ENCODE results near the gene RNF40.

RNF40 gene

GRCh38 chr16:30731411-30731810 lies 30.7 kb upstream of the RNF40 start:
- H3K9ac ChIP-seq (ENCODE audit: low read depth, low read length), result no peak overlapping the region
- peaks cover 28% of the 10 kb centered on the region for H3K36me3 ChIP-seq (ENCODE audit: insufficient read depth, low read length)
- H3K4me1 ChIP-seq (ENCODE audit: insufficient read depth, low read length), result peaks cover 6% of the 10 kb centered on the region; the same call in 1 of the 2 replicates
- H3K9me3 ChIP-seq (ENCODE audit: control insufficient read depth, insufficient read depth, low read length), result no peaks in the 10 kb centered on the region

- H3K9ac ChIP-seq (ENCODE audit: low read depth, low read length), result no peak overlapping the region
- H3K36me3 ChIP-seq (ENCODE audit: insufficient read depth, low read length), result peaks cover 27% of the 10 kb centered on the region
- H3K4me1 ChIP-seq (ENCODE audit: insufficient read depth, low read length), result peaks cover 24% of the 10 kb centered on the region
- H3K9me3 ChIP-seq (ENCODE audit: control insufficient read depth, insufficient read depth, low read length), result no peaks in the 10 kb centered on the region
These were observed 24.9 kb upstream of the RNF40 start for GRCh38 chr16:30736995-30737793.

DNA sequence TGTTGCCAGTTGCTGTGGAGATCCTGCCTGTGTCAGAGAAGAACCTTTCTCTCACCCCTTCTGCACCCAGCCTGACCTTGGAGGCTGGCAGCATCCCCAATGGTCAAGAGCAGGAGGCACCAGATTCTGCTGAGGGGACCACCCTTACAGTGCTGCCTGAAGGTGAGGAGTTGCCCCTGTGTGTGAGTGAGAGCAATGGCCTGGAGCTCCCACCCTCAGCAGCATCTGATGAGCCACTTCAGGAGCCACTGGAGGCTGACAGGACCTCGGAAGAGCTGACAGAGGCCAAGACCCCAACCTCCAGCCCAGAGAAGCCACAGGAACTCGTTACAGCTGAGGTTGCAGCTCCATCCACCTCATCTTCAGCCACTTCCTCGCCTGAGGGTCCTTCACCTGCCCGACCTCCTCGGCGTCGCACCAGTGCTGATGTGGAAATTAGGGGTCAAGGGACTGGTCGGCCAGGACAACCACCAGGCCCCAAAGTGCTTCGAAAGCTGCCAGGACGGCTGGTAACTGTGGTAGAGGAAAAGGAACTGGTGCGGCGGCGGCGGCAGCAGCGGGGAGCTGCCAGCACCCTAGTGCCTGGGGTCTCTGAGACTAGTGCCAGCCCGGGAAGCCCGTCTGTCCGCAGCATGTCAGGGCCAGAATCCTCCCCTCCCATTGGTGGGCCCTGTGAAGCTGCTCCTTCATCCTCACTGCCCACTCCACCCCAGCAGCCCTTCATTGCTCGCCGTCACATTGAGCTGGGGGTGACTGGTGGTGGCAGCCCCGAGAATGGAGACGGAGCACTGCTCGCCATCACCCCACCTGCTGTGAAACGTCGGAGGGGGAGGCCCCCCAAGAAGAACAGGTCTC lies 24.1 kb upstream of the RNF40 start:
- Histone ChIP-seq H3K36me3 (ENCODE audit: insufficient read depth, low read length) (peaks cover 28% of the 10 kb centered on the region), H3K9me3 (ENCODE audit: control insufficient read depth, insufficient read depth, low read length) (no peaks in the 10 kb centered on the region)

DNA sequence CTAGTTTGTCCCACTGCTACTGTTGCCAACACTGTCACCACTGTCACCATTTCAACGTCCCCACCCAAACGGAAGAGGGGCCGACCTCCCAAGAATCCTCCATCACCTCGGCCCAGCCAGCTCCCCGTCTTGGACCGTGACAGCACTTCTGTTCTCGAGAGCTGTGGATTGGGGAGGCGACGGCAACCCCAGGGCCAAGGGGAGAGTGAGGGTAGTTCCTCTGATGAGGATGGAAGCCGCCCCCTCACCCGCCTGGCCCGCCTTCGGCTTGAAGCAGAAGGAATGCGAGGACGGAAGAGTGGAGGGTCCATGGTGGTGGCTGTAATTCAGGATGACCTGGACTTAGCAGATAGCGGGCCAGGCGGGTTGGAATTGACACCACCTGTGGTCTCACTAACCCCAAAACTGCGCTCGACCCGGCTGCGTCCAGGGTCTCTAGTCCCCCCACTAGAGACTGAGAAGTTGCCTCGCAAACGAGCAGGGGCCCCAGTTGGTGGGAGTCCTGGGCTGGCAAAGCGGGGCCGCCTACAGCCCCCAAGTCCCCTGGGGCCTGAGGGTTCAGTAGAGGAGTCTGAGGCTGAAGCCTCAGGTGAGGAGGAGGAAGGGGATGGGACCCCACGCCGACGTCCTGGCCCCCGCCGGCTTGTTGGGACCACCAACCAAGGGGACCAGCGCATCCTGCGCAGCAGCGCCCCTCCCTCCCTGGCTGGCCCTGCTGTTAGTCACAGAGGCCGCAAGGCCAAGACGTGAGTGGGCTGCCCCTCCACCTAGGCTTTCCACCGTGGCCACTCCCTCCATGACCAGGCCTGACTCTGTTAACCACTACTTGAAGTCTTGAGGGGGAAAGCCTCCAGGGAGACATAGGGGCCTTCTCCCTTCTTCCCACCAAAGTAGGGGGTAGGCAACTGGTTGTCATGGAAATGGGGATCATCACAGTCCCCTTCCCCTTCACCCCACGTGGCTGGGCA lies 22.9 kb upstream of the RNF40 start:
- Histone ChIP-seq H3K36me3 (ENCODE audit: insufficient read depth, low read length) (peaks cover 24% of the 10 kb centered on the region), H3K4me1 (ENCODE audit: insufficient read depth, low read length) (peaks cover 24% of the 10 kb centered on the region), H3K9me3 (ENCODE audit: control insufficient read depth, insufficient read depth, low read length) (no peaks in the 10 kb centered on the region), H3K9ac (ENCODE audit: low read depth, low read length) (no peak overlapping the region)

More for the DNA sequence above, 24.1 kb upstream of the RNF40 start:
- Histone ChIP-seq H3K4me1 (ENCODE audit: insufficient read depth, low read length) (peaks cover 24% of the 10 kb centered on the region), H3K9ac (ENCODE audit: low read depth, low read length) (no peak overlapping the region)

DNA sequence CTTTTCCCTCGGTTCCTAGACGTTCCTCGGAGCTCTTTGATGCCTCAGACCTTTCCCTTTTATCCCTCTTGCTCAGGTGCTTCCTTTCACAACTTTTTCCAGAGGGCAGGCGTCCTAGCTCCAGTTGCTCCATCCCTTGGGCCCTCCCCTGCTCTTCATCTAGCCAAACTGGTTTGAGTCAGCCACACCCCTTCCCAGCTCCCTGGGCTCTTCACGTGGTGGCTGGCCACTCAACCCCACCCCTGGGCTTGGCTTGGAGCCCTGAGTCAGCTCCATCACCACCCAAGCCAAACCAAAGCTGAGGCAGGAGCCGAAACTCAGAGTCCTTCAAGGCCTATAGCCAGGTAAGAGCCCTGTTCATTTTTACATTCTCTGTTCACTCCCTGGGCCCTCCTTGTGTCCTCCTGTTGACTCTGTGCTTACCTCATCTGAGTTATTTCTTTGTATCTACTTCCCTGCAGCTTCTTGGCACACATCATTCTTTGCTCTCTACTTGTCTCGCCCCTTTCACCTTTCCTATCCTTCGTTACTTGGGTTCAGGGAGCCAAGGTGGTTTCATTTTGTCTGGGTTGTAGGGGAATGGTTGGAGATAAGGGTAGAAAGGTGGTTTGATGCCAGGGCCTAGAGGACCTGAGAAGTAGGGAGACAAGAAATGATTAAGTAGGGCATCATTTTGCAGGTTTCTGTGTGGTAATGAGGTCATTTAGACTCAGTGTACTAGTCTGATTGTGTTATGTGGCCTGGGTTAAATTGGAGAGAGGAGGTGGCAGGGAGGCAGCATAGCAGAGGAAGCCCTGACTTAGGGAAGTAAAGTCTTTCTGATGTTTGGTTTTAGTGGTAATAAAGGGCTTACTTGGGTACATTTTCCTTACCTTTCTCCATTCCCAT lies 21.5 kb upstream of the RNF40 start:
- H3K9me3 ChIP-seq (ENCODE audit: control insufficient read depth, insufficient read depth, low read length), result no peaks in the 10 kb centered on the region
- peaks cover 24% of the 10 kb centered on the region for H3K4me1 ChIP-seq (ENCODE audit: insufficient read depth, low read length)
- peak overlapping the region; percentile 32; the same call in 1 of the 2 replicates for H3K9ac ChIP-seq (ENCODE audit: low read depth, low read length)
- peaks cover 20% of the 10 kb centered on the region for H3K36me3 ChIP-seq (ENCODE audit: insufficient read depth, low read length)

GRCh38 chr16:30741461-30741914 lies 20.6 kb upstream of the RNF40 start:
- Histone ChIP-seq H3K9me3 (ENCODE audit: control insufficient read depth, insufficient read depth, low read length) (no peaks in the 10 kb centered on the region), H3K4me1 (ENCODE audit: insufficient read depth, low read length) (peaks cover 24% of the 10 kb centered on the region), H3K9ac (ENCODE audit: low read depth, low read length) (no peak overlapping the region; the same call in 1 of the 2 replicates), H3K36me3 (ENCODE audit: insufficient read depth, low read length) (peaks cover 12% of the 10 kb centered on the region)

DNA sequence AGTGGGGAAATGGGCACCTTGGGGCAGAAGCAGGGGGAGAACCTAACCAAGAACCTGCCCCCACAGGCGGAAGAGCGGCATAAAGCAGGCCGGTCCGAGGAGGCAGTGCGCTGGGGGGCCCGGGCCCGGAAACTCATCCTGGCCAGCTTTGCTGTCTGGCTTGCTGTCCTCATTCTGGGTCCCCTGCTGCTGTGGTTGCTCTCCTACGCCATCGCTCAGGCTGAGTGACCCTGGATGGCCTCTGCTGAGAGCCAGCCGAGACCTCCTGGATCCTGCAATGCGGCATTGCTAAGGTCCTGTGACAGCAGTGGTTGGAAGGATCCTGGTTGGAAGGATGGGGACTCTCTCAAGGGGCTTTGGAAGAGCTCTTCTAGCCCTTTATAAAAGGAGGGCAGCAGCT lies 18.4 kb upstream of the RNF40 start:
- Histone ChIP-seq H3K36me3 (ENCODE audit: insufficient read depth, low read length) (peaks cover 5% of the 10 kb centered on the region), H3K4me1 (ENCODE audit: insufficient read depth, low read length) (peaks cover 24% of the 10 kb centered on the region)

DNA sequence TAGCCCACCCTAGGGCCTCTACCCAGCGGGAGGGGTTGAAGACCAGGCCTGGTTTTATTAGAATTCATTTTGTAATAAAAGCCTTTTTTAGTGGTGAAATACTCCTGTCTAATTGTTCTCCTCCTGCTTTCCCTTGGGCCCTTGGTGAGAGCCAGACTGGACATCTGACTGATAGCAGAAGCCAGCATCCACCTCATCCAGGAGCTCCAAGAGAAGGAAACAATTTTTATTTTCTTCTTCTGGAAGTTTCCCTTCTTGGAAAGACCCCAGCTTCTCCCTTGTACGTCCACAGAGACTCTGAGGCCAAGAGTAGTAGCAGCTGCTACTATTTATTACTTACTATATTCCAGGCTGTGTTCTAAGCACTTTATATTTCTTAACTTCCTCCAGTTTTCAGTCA lies 17.9 kb upstream of the RNF40 start:
- Histone ChIP-seq H3K9me3 (ENCODE audit: control insufficient read depth, insufficient read depth, low read length) (no peaks in the 10 kb centered on the region), H3K36me3 (ENCODE audit: insufficient read depth, low read length) (peaks cover 5% of the 10 kb centered on the region), H3K4me1 (ENCODE audit: insufficient read depth, low read length) (peaks cover 24% of the 10 kb centered on the region), H3K9ac (ENCODE audit: low read depth, low read length) (no peak overlapping the region)

More for the DNA sequence above, 18.4 kb upstream of the RNF40 start:
- Histone ChIP-seq H3K9ac (ENCODE audit: low read depth, low read length) (no peak overlapping the region), H3K9me3 (ENCODE audit: control insufficient read depth, insufficient read depth, low read length) (no peaks in the 10 kb centered on the region)

DNA sequence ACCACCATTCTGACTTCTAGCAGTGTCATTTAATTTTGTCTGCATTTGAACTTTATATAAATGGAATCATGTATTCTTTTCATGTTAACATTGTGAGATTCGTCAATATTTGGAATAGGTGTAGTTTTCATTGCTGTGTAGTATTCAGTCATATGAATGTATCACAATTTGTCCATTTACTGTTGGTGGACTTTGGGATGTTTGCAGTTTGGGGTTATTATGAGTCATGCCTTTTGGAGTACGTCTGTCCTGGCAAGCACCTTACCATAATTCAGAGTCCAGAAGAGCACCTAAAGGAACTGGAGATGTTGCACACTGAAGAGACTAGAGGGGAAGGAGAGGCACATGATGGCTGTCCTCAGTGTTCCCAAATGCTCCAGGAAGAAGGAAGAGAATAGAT lies 17.0 kb upstream of the RNF40 start:
- Histone ChIP-seq H3K4me1 (ENCODE audit: insufficient read depth, low read length) (peaks cover 18% of the 10 kb centered on the region), H3K9ac (ENCODE audit: low read depth, low read length) (no peak overlapping the region), H3K36me3 (ENCODE audit: insufficient read depth, low read length) (peaks cover 5% of the 10 kb centered on the region), H3K9me3 (ENCODE audit: control insufficient read depth, insufficient read depth, low read length) (no peaks in the 10 kb centered on the region)

GRCh38 chr16:30746638-30747175 lies 15.4 kb upstream of the RNF40 start:
- Histone ChIP-seq H3K9ac (ENCODE audit: low read depth, low read length) (no peak overlapping the region), H3K9me3 (ENCODE audit: control insufficient read depth, insufficient read depth, low read length) (no peaks in the 10 kb centered on the region), H3K36me3 (ENCODE audit: insufficient read depth, low read length) (peaks cover 7% of the 10 kb centered on the region)

GRCh38 chr16:30747331-30747730 lies 14.8 kb upstream of the RNF40 start:
- Histone ChIP-seq H3K9me3 (ENCODE audit: control insufficient read depth, insufficient read depth, low read length) (no peaks in the 10 kb centered on the region), H3K9ac (ENCODE audit: low read depth, low read length) (peak overlapping the region; percentile 60; the same call in 1 of the 2 replicates), H3K36me3 (ENCODE audit: insufficient read depth, low read length) (peaks cover 5% of the 10 kb centered on the region), H3K4me1 (ENCODE audit: insufficient read depth, low read length) (no peaks in the 10 kb centered on the region)

More at GRCh38 chr16:30746638-30747175, 15.4 kb upstream of the RNF40 start:
- H3K4me1 ChIP-seq (ENCODE audit: insufficient read depth, low read length), result peaks cover 3% of the 10 kb centered on the region; the same call in 1 of the 2 replicates

DNA sequence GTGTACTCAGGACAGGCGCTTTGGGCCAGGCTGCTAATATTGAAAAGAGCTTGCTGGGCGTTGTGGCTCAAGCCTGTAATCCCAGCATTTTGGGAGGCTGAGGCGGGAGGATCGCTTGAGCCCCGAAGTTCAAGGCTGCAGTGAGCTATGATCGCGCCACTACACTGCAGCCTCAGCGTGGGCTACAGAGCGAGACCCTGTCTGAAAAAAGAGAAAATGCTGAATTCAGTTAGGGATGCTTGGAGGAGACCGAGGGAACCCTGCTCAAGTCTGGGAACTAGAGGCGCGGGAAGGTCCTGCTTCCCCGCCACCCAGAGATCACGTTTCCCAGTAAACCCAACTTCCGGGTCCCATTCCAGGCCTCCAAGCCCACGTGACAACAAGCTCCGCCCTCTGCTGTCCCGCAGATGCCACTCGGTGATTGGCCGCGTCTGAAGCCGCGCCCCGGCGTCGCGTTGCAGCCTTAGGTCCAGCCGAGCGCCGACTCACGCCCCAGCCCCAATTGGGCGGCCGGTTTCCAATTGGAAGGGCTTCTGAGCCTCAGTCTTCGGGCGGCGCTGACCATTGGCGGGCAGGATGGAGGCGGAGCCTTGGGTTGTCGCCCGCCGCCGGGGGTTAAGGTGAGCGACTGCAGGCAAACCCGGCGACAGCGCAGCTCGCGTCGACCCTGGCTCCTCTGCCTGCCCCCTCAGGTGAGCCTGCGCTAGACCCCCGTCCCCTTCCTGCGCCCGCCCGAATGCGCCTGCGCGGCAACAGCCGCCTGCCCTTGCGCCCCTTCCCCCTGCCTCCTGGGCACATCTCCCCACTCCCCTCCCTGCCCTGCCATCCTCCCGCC lies 14.1 kb upstream of the RNF40 start, which contains the start of gene PHKG2:
Gene PHKG2, plus strand, starts transcription at position 627 of the 835 bp plus-strand sequence. CDS start 396 bp downstream, outside the sequence.
- Histone ChIP-seq H3K4me1 (ENCODE audit: insufficient read depth, low read length) (no peaks in the 10 kb centered on the region), H3K9ac (ENCODE audit: low read depth, low read length) (peak within 1 kb of the TSS; percentile 60), H3K9me3 (ENCODE audit: control insufficient read depth, insufficient read depth, low read length) (no peaks in the 10 kb centered on the region), H3K36me3 (ENCODE audit: insufficient read depth, low read length) (peaks cover 5% of the 10 kb centered on the region)
